Progenitor cell of endocrine pancreas (in vitro differentiated cells): ENCODE results near the gene TMEM238L. TPM values are rescaled to one million over a fixed set of nuclear protein-coding genes. Genes with fewer than 3 reads are reported as not detected.

Source experiments
- DNase-seq: peaks from one replicate; pipeline ENCODE4 v3.0.0; 2021; ENCODE audit warnings: low spot score; ENCODE audit not compliant: unreplicated experiment
- H3K27ac Mint-ChIP-seq: 2 replicates; pipeline ENCODE4 v1.8.0; 2021; ENCODE audit warnings: mild to moderate bottlenecking, moderate library complexity, mixed read lengths
- H3K27me3 Mint-ChIP-seq: 2 replicates; pipeline ENCODE4 v1.8.0; 2021; ENCODE audit warnings: mixed read lengths
- H3K36me3 Mint-ChIP-seq: 2 replicates; pipeline ENCODE4 v1.8.0; 2022; ENCODE audit warnings: mixed read lengths; ENCODE audit not compliant: insufficient read depth
- H3K4me1 Mint-ChIP-seq: 2 replicates; pipeline ENCODE4 v1.8.0; 2021; ENCODE audit warnings: low read depth, mixed read lengths
- H3K4me3 Mint-ChIP-seq: 2 replicates; pipeline ENCODE4 v1.8.0; 2021; ENCODE audit warnings: low read depth, mild to moderate bottlenecking, moderate library complexity, mixed read lengths
- H3K9me3 Mint-ChIP-seq: 2 replicates; pipeline ENCODE4 v1.8.0; 2021; ENCODE audit warnings: low read depth, mixed read lengths
- total RNA-seq: library from RNA; stranded (reverse); gene quantifications from 2 replicates; pipeline ENCODE4 v1.2.1, GENCODE V29; 2021
- TF ChIP-seq, protein P1 (sequence below): fragments of 200-600 bp; sonication (generic); IDR thresholded peaks from one replicate; pipeline ENCODE4 v1.5.0; 2021; ENCODE audit warnings: antibody characterized with exemption, mild to moderate bottlenecking; ENCODE audit not compliant: unreplicated experiment

The TMEM238L gene
- total RNA-seq, 1 donor from 2014 or later, result not detected

DNA sequence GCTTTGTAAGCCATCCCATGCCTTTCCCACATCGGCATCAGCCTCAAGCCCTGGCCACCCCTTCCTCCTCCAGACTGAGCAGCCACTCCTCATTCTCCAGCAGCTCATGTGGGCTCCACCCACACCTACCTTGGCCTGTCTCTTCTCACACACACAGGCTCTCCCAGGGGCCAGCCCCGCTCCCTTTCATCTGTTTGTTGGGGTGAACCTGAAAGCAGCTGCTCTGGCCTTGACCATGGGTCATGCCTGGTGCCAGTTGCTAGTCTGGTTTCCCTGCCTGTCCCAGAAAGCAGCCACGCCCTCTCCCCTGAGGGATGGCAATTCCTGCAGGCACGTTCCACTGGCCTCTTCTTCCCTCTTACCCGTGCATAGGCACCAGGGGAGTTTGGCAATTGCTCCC is 11.4 kb upstream of the TMEM238L start:
- no peak overlapping the region for H3K4me3 Mint-ChIP-seq
- TF ChIP-seq, protein P1, sequence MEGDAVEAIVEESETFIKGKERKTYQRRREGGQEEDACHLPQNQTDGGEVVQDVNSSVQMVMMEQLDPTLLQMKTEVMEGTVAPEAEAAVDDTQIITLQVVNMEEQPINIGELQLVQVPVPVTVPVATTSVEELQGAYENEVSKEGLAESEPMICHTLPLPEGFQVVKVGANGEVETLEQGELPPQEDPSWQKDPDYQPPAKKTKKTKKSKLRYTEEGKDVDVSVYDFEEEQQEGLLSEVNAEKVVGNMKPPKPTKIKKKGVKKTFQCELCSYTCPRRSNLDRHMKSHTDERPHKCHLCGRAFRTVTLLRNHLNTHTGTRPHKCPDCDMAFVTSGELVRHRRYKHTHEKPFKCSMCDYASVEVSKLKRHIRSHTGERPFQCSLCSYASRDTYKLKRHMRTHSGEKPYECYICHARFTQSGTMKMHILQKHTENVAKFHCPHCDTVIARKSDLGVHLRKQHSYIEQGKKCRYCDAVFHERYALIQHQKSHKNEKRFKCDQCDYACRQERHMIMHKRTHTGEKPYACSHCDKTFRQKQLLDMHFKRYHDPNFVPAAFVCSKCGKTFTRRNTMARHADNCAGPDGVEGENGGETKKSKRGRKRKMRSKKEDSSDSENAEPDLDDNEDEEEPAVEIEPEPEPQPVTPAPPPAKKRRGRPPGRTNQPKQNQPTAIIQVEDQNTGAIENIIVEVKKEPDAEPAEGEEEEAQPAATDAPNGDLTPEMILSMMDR, result no peak
- H3K9me3 Mint-ChIP-seq, result no peaks in the 10 kb centered on the region
- H3K36me3 Mint-ChIP-seq, result no peaks in the 10 kb centered on the region
- no peaks in the 10 kb centered on the region for H3K4me1 Mint-ChIP-seq
- H3K27ac Mint-ChIP-seq, result no peak overlapping the region
- no peak for DNase-seq
- peaks cover 29% of the 10 kb centered on the region for H3K27me3 Mint-ChIP-seq

DNA sequence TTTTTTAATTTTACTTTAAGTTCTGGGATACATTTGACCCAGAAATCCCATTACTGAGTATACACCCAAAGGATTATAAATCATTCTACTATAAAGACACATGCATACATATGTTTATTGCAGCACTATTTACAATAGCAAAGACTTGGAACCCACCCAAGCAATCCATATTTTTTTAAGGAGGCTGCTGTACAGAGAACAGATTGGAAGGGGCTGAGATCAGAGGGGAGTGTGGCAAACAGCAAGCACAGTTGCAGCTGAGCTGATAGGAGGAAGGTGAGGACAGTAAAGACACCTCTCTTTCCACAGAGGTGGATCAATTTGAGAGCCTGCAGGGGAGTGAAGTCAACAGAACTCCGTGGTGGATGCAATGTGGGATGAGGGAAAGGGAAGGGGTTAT is 10.2 kb upstream of the TMEM238L start:
- H3K9me3 Mint-ChIP-seq, result no peaks in the 10 kb centered on the region
- H3K27me3 Mint-ChIP-seq, result peaks cover 26% of the 10 kb centered on the region
- H3K4me1 Mint-ChIP-seq, result peaks cover 2% of the 10 kb centered on the region
- H3K36me3 Mint-ChIP-seq, result no peaks in the 10 kb centered on the region
- H3K27ac Mint-ChIP-seq, result no peak overlapping the region
- no peak overlapping the region for H3K4me3 Mint-ChIP-seq
- DNase-seq, result no peak
- TF ChIP-seq, protein P1, result no peak

DNA sequence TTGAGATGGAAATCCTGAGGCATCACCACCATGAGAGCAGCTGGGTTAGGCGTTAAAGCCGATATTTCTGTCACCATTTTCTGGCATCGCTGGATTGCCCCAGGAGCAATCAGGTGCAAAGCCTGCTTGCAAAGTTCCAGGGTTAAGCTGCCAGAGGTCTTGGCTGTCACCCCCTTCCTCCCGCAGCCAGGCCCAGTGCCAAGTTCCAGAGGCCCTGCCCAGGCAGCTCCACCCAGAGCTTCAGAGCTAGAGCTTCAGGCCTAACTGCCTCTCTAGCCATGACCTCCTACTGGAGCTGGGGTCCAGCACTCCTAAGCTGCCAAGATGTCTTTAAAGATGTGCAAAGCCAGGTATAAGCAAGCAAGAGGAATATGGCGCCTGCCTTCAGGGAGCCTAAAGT is 8.8 kb upstream of the TMEM238L start:
- H3K36me3 Mint-ChIP-seq, result no peaks in the 10 kb centered on the region
- TF ChIP-seq, protein P1, result no peak
- no peaks in the 10 kb centered on the region for H3K9me3 Mint-ChIP-seq
- peaks cover 19% of the 10 kb centered on the region for H3K27me3 Mint-ChIP-seq
- peaks cover 2% of the 10 kb centered on the region for H3K4me1 Mint-ChIP-seq
- H3K27ac Mint-ChIP-seq, result no peak overlapping the region
- no peak overlapping the region for H3K4me3 Mint-ChIP-seq
- no peak for DNase-seq

DNA sequence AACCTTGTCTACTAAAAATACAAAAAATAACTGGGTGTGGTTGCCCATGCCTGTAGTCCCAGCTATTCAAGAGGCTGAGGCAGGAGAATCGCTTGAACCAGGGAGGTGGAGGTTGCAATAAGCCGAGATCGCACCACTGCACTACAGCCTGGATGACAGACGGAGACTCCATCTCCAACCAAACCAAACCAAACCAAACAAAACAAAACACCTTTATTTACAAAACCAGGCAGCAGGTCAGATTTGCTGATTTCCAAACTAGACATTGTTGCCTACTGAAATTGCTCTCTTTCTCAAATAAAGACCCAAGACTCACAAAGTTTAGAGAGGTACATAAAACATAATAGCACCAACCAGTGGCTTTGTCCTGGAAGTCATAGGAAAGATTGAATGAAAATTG is 5.7 kb upstream of the TMEM238L start:
- Mint-ChIP-seq H3K36me3 (no peaks in the 10 kb centered on the region), H3K4me3 (no peak overlapping the region), H3K4me1 (peaks cover 2% of the 10 kb centered on the region), H3K9me3 (no peaks in the 10 kb centered on the region), H3K27ac (no peak overlapping the region), H3K27me3 (peaks cover 6% of the 10 kb centered on the region)
- TF ChIP-seq, protein P1, result no peak
- no peak for DNase-seq

DNA sequence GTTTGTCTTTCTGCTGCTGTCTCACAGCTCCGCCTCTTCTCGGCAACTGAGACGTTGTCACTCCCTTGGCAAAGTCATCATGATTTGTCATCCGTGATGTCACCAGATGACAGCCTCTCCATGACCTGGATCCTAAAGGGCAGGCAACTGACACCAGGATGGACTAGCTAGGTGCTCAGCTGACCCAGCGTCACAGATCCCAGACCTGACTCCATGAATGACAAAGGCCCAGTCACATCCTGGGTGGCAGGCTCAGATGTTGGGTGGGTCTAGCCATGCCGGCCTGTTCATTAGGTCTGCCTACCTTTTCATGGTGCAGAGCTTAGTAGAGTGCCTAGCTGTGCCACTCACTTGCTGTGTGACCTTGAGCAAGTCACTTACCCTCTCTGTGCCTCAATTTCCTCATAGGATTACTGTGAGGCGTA is 3.8 kb upstream of the TMEM238L start:
- Mint-ChIP-seq H3K4me3 (no peak overlapping the region), H3K27ac (no peak overlapping the region), H3K9me3 (no peaks in the 10 kb centered on the region), H3K36me3 (no peaks in the 10 kb centered on the region), H3K4me1 (peaks cover 4% of the 10 kb centered on the region), H3K27me3 (peaks cover 16% of the 10 kb centered on the region)
- TF ChIP-seq, protein P1, result no peak
- DNase-seq, result no peak
